B cell (primary cell): ENCODE measurements around the gene TTC34. TPM values are rescaled to one million over a fixed set of nuclear protein-coding genes. Genes with fewer than 3 reads are reported as not detected.

ENCODE experiments used
- ATAC-seq: fragments of 200-7000 bp; cut with Tn5 transposase; one replicate; pipeline ENCODE4 v1.10.0; 2021; ENCODE audit warnings: low read depth, mild to moderate bottlenecking, moderate number of reproducible peaks, moderate library complexity
- CTCF ChIA-PET: fragments of 350-600 bp; sonication (Branson Sonifier 250); formaldehyde crosslinking; loops from one replicate; lab custom pipeline; 2021; ENCODE audit warnings: antibody characterized with exemption, inconsistent platforms; lab: Charles Lee
- POLR2A ChIA-PET: fragments of 350-600 bp; sonication (Branson Sonifier 250); formaldehyde crosslinking; loops from one replicate; lab custom pipeline; 2021; ENCODE audit warnings: antibody characterized with exemption; lab: Charles Lee
- DNase-seq: peaks from one replicate; pipeline ENCODE4 v3.0.0; 2013
- H2AFZ ChIP-seq: 2 replicates; pipeline ENCODE4 v1.6.1; 2012; ENCODE audit warnings: mild to moderate bottlenecking, low read depth, low read length; ENCODE audit not compliant: insufficient read depth, poor library complexity, severe bottlenecking
- H3K27ac ChIP-seq, 2 donors: 1 replicate in 1 of 2; 2 replicates in 1 of 2; pipeline ENCODE4 v1.5.1; 2012 to 2013; ENCODE audit warnings: low read length in 2 of 2, mild to moderate bottlenecking in 2 of 2, moderate library complexity in 1 of 2
- H3K27me3 ChIP-seq, 4 experiments: fragments of 200-600 bp in 1 of 4; sonication (generic) in 1 of 4; replicated peaks in 1 of 4; 1 replicate in 2 of 4; 2 replicates in 2 of 4; pipeline versions ENCODE4 v1.6.1 to v1.7.0; 2013 to 2016; ENCODE audit warnings: low read length in 3 of 4, mild to moderate bottlenecking in 2 of 4, mixed read lengths in 1 of 4, moderate library complexity in 1 of 4; ENCODE audit not compliant: insufficient read depth in 4 of 4, control insufficient read depth in 3 of 4; ENCODE audit errors: control extremely low read depth in 1 of 4
- H3K36me3 ChIP-seq, 2 experiments: replicated peaks in 1 of 2; 1 replicate in 1 of 2; 2 replicates in 1 of 2; pipeline versions ENCODE4 v1.6.1 to v1.7.1; 2013; ENCODE audit warnings: low read length in 1 of 2; ENCODE audit not compliant: insufficient read depth in 2 of 2, control insufficient read depth in 1 of 2; ENCODE audit errors: control extremely low read depth in 1 of 2, extremely low read depth in 1 of 2
- H3K4me1 ChIP-seq, 2 donors: fragments of 200-600 bp in 1 of 2; sonication (generic) in 1 of 2; 1 replicate in 1 of 2; 2 replicates in 1 of 2; pipeline versions ENCODE4 v1.5.1 to v1.6.1; 2013 to 2017; ENCODE audit warnings: low read length in 2 of 2; ENCODE audit not compliant: control insufficient read depth in 2 of 2, insufficient read depth in 2 of 2
- H3K4me2 ChIP-seq: replicated peaks from 2 replicates; pipeline ENCODE3; 2012; ENCODE audit warnings: mild to moderate bottlenecking, low read depth, low read length; ENCODE audit not compliant: poor library complexity, severe bottlenecking
- H3K4me3 ChIP-seq, 5 experiments: fragments of 200-600 bp in 1 of 5; sonication (generic) in 1 of 5; 1 replicate in 3 of 5; 2 replicates in 2 of 5; pipeline versions ENCODE4 v1.5.1 to v1.7.0; 2011 to 2016; ENCODE audit warnings: low read length in 4 of 5, mild to moderate bottlenecking in 4 of 5, low read depth in 2 of 5, control low read depth in 1 of 5, moderate library complexity in 1 of 5; ENCODE audit not compliant: insufficient read depth in 1 of 5; ENCODE audit errors: control extremely low read depth in 1 of 5, extremely low read depth in 1 of 5
- H3K79me2 ChIP-seq: fragments of 200-600 bp; sonication (generic); one replicate; pipeline ENCODE4 v1.6.0; 2016; ENCODE audit warnings: low read length; ENCODE audit not compliant: control insufficient read depth, insufficient read depth
- H3K9ac ChIP-seq: fragments of 200-600 bp; sonication (generic); 2 replicates; pipeline ENCODE4 v1.6.1; 2017; ENCODE audit warnings: mild to moderate bottlenecking, low read length, moderate library complexity
- H3K9me3 ChIP-seq, 3 donors: one replicate each; pipeline versions ENCODE4 v1.6.1 to v1.7.1; 2013; ENCODE audit warnings: low read length in 2 of 3; ENCODE audit not compliant: control insufficient read depth in 2 of 3, insufficient read depth in 1 of 3; ENCODE audit errors: control extremely low read depth in 1 of 3
- H4K20me1 ChIP-seq: 2 replicates; pipeline ENCODE4 v1.6.0; 2012; ENCODE audit warnings: mild to moderate bottlenecking, low read length; ENCODE audit not compliant: insufficient read depth, control insufficient read depth, poor library complexity, severe bottlenecking
- H3K27ac Mint-ChIP-seq: one replicate; pipeline ENCODE4 v1.8.0; 2021; ENCODE audit warnings: mixed read lengths
- H3K27me3 Mint-ChIP-seq: one replicate; pipeline ENCODE4 v1.8.0; 2021; ENCODE audit warnings: mixed read lengths
- H3K4me1 Mint-ChIP-seq: one replicate; pipeline ENCODE4 v1.8.0; 2021; ENCODE audit warnings: mixed read lengths
- H3K4me3 Mint-ChIP-seq: one replicate; pipeline ENCODE4 v1.8.0; 2021; ENCODE audit warnings: mixed read lengths
- H3K9me3 Mint-ChIP-seq: one replicate; pipeline ENCODE4 v1.8.0; 2022; ENCODE audit warnings: mixed read lengths; ENCODE audit not compliant: insufficient read depth
- CTCF ChIP-seq: fragments of 200-600 bp; IDR thresholded peaks from one replicate; pipeline ENCODE4 v1.8.0; 2022; ENCODE audit warnings: antibody characterized with exemption, mild to moderate bottlenecking
- EZH2 ChIP-seq: IDR thresholded peaks from 2 replicates; pipeline ENCODE4 v1.6.1; 2012; ENCODE audit warnings: borderline replicate concordance, low read depth, mild to moderate bottlenecking, moderate library complexity, low read length; ENCODE audit not compliant: insufficient read depth, poor library complexity, severe bottlenecking
- WGBS: methylation state at CpG from one replicate; pipeline ENCODE4 v1.1.5; 2013; ENCODE audit warnings: missing lambda C conversion rate; ENCODE audit not compliant: insufficient coverage; 5-methylcytosine and 5-hydroxymethylcytosine counted together
- intact Hi-C: fragments of 100-400 bp; cut with micrococcal nuclease; formaldehyde crosslinking; loops from one replicate; pipeline ENCODE4 v1.10.0; 2022
- polyA plus RNA-seq: library from polyadenylated mRNA; depleted of rRNA; stranded (reverse); fragments of >200 nt; gene quantifications from 2 replicates; pipeline ENCODE4 v1.2.3, GENCODE V29; 2012
- total RNA-seq, 2 donors: library from RNA; stranded (reverse); fragments of 120-200 nt in 1 of 2; gene quantifications; 1 replicate in 1 of 2; 2 replicates in 1 of 2; pipeline versions ENCODE4 v1.2.3 to v1.2.4, GENCODE V29; 2013 to 2022

TTC34 gene
- total and polyA plus RNA-seq, 2 donors (not counting 1 experiment from before 2014, with no cell fraction given): 2.1 to 8.1 TPM

DNA sequence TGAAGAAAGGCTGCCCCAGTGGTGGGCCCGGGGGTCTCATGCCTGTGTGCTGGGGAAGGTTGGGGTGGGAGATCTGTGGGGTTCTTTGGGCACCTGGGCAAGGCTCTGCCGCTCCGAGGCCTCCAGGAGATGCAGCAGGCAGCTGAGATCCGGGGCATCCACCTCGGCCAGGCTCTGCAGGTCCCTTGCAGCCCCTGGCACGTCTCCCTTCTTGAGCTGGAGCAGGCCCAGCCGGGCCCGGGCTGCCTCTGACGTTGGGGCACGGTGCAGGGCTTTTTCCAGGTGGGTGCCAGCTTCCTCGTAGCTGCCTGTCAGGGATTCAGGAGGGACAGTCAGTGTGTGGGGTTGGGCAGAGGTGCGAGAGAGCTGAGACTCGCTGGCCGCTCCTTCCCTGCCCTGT is 157.3 kb downstream of the TTC34 start:
- H2AFZ ChIP-seq: no peak overlapping the region
- H3K4me1 ChIP-seq: peaks cover 13 to 17% of the 10 kb centered on the region in 2 donors
- DNase-seq: no peak
- Mint-ChIP-seq H3K27ac (no peak overlapping the region), H3K27me3 (no peaks in the 10 kb centered on the region), H3K9me3 (peaks cover 10% of the 10 kb centered on the region), H3K4me3 (no peak overlapping the region), H3K4me1 (peaks cover 12% of the 10 kb centered on the region)
- intact Hi-C loops: loop anchor here (10.0 kb wide), 2 partner anchors 449 to 981 kb away; partner anchors contain the start of genes FAAP20 and TPRG1L
- TF ChIP-seq EZH2 (no peak), CTCF (no peak)
- H3K9me3 ChIP-seq: peaks cover 0 to 26% (median 22%) of the 10 kb centered on the region in 3 donors
- no peak for ATAC-seq
- H3K4me3 ChIP-seq: no peak overlapping the region
- H3K27ac ChIP-seq: no peak overlapping the region
- H3K27me3 ChIP-seq: peaks cover 0 to 3% (median 0%) of the 10 kb centered on the region in 4 experiments
- ChIA-PET POLR2A (interaction anchor here (1.3 kb wide), 1 partner anchor 89 kb away, joined by 3 read pairs; no protein-coding TSS in a partner anchor), CTCF (interaction anchor here (0.7 to 1.2 kb wide), 2 partner anchors 88 to 143 kb away, joined by 3 to 4 read pairs; partner anchors contain the start of gene TNFRSF14)
- no peak overlapping the region for H3K4me2 ChIP-seq
- no peaks in the 10 kb centered on the region for H3K36me3 ChIP-seq
- H3K9ac ChIP-seq: no peak overlapping the region
- peaks cover 13% of the 10 kb centered on the region for H4K20me1 ChIP-seq
- WGBS: 91% methylated on average over 14 of the region's 14 CpGs
- H3K79me2 ChIP-seq: peaks cover 15% of the 10 kb centered on the region

- H3K4me3 ChIP-seq: peak overlapping the region in 3 of 5 experiments; percentile 80 to 91 (median 85)
- H3K27me3 ChIP-seq: no peaks in the 10 kb centered on the region
- peaks cover 13% of the 10 kb centered on the region for H4K20me1 ChIP-seq
- peaks cover 13 to 17% of the 10 kb centered on the region in 2 donors for H3K4me1 ChIP-seq
- H3K79me2 ChIP-seq: peaks cover 15% of the 10 kb centered on the region
- H2AFZ ChIP-seq: peak overlapping the region; percentile 96
- 10% methylated on average over 21 of the region's 24 CpGs for WGBS
- peak overlapping the region; percentile 98 for H3K9ac ChIP-seq
- Mint-ChIP-seq H3K4me1 (peaks cover 12% of the 10 kb centered on the region), H3K9me3 (peaks cover 10% of the 10 kb centered on the region), H3K4me3 (peak overlapping the region; percentile 67), H3K27me3 (no peaks in the 10 kb centered on the region), H3K27ac (peak overlapping the region; percentile 70)
- peaks cover 0 to 22% (median 21%) of the 10 kb centered on the region in 3 donors for H3K9me3 ChIP-seq
- ATAC-seq (no peak), DNase-seq (no peak)
- TF ChIP-seq CTCF: no peak
- no peak for TF ChIP-seq EZH2
- CTCF ChIA-PET: interaction anchor here (1.2 kb wide), 1 partner anchor 87 kb away, joined by 4 read pairs; the partner anchor contains the start of gene TNFRSF14
- peak overlapping the region; percentile 100 for H3K4me2 ChIP-seq
- no peak overlapping the region for H3K27ac ChIP-seq
- no peaks in the 10 kb centered on the region for H3K36me3 ChIP-seq
- intact Hi-C loops: loop anchor here (1.0 to 10.0 kb wide), 6 partner anchors 58 to 981 kb away; partner anchors contain the start of genes FAAP20, PANK4, PEX10 and TNFRSF14
- POLR2A ChIA-PET: interaction anchor here (0.8 to 1.3 kb wide), 5 partner anchors 87 to 97 kb away, joined by 3 read pairs; partner anchors contain the start of gene TNFRSF14
These were observed 157.9 kb downstream of the TTC34 start for GRCh38 chr1:2643414-2644077.
